ENCODE data around the gene ERICH2.

ERICH2 gene

GRCh38 chr2:170830166-170830565 lies 60.0 kb downstream of the ERICH2 start:
- no peaks in the 10 kb centered on the region for H3K4me1 ChIP-seq (ENCODE audit: control insufficient read depth, insufficient read depth, low read length)
- no peaks in the 10 kb centered on the region for H3K9me3 ChIP-seq (ENCODE audit: control insufficient read depth, insufficient read depth, low read length)
- H3K4me3 ChIP-seq (ENCODE audit: low read depth, low read length): no peak overlapping the region
- H3K9ac ChIP-seq (ENCODE audit: low read depth, low read length): no peak overlapping the region
- H3K27me3 ChIP-seq (ENCODE audit: control insufficient read depth, insufficient read depth, low read length): peaks cover 41% of the 10 kb centered on the region
- no peaks in the 10 kb centered on the region for H3K36me3 ChIP-seq (ENCODE audit: control insufficient read depth, insufficient read depth, low read length)

- H3K27me3 ChIP-seq (ENCODE audit: control insufficient read depth, insufficient read depth, low read length): peaks cover 32% of the 10 kb centered on the region
- no peaks in the 10 kb centered on the region for H3K9me3 ChIP-seq (ENCODE audit: control insufficient read depth, insufficient read depth, low read length)
- no peak overlapping the region for H3K9ac ChIP-seq (ENCODE audit: low read depth, low read length)
These were observed 60.9 kb downstream of the ERICH2 start for GRCh38 chr2:170831115-170831514.

GRCh38 chr2:170836027-170836426 lies 65.8 kb downstream of the ERICH2 start:
- Histone ChIP-seq H3K27me3 (ENCODE audit: control insufficient read depth, insufficient read depth, low read length) (no peaks in the 10 kb centered on the region), H3K36me3 (ENCODE audit: control insufficient read depth, insufficient read depth, low read length) (no peaks in the 10 kb centered on the region), H3K4me3 (ENCODE audit: low read depth, low read length) (no peak overlapping the region), H3K9me3 (ENCODE audit: control insufficient read depth, insufficient read depth, low read length) (no peaks in the 10 kb centered on the region), H3K9ac (ENCODE audit: low read depth, low read length) (no peak overlapping the region), H3K4me1 (ENCODE audit: control insufficient read depth, insufficient read depth, low read length) (no peaks in the 10 kb centered on the region)

More at GRCh38 chr2:170831115-170831514, 60.9 kb downstream of the ERICH2 start:
- Histone ChIP-seq H3K4me3 (ENCODE audit: low read depth, low read length) (no peak overlapping the region), H3K36me3 (ENCODE audit: control insufficient read depth, insufficient read depth, low read length) (no peaks in the 10 kb centered on the region), H3K4me1 (ENCODE audit: control insufficient read depth, insufficient read depth, low read length) (no peaks in the 10 kb centered on the region)

- Histone ChIP-seq H3K27me3 (ENCODE audit: control insufficient read depth, insufficient read depth, low read length) (no peaks in the 10 kb centered on the region), H3K4me3 (ENCODE audit: low read depth, low read length) (no peak overlapping the region)
These were observed 70.6 kb downstream of the ERICH2 start for GRCh38 chr2:170840717-170841210.

GRCh38 chr2:170842785-170843184 lies 72.6 kb downstream of the ERICH2 start:
- H3K4me3 ChIP-seq (ENCODE audit: low read depth, low read length): no peak overlapping the region
- H3K27me3 ChIP-seq (ENCODE audit: control insufficient read depth, insufficient read depth, low read length): no peaks in the 10 kb centered on the region
- no peaks in the 10 kb centered on the region for H3K9me3 ChIP-seq (ENCODE audit: control insufficient read depth, insufficient read depth, low read length)
- no peaks in the 10 kb centered on the region for H3K36me3 ChIP-seq (ENCODE audit: control insufficient read depth, insufficient read depth, low read length)
- no peak overlapping the region for H3K9ac ChIP-seq (ENCODE audit: low read depth, low read length)
- no peaks in the 10 kb centered on the region for H3K4me1 ChIP-seq (ENCODE audit: control insufficient read depth, insufficient read depth, low read length)

More at GRCh38 chr2:170840717-170841210, 70.6 kb downstream of the ERICH2 start:
- H3K4me1 ChIP-seq (ENCODE audit: control insufficient read depth, insufficient read depth, low read length): no peaks in the 10 kb centered on the region
- H3K9ac ChIP-seq (ENCODE audit: low read depth, low read length): no peak overlapping the region
- no peaks in the 10 kb centered on the region for H3K36me3 ChIP-seq (ENCODE audit: control insufficient read depth, insufficient read depth, low read length)
- H3K9me3 ChIP-seq (ENCODE audit: control insufficient read depth, insufficient read depth, low read length): no peaks in the 10 kb centered on the region

GRCh38 chr2:170843656-170844055 lies 73.5 kb downstream of the ERICH2 start:
- Histone ChIP-seq H3K9ac (ENCODE audit: low read depth, low read length) (no peak overlapping the region), H3K4me3 (ENCODE audit: low read depth, low read length) (no peak overlapping the region), H3K9me3 (ENCODE audit: control insufficient read depth, insufficient read depth, low read length) (no peaks in the 10 kb centered on the region), H3K36me3 (ENCODE audit: control insufficient read depth, insufficient read depth, low read length) (no peaks in the 10 kb centered on the region), H3K27me3 (ENCODE audit: control insufficient read depth, insufficient read depth, low read length) (no peaks in the 10 kb centered on the region), H3K4me1 (ENCODE audit: control insufficient read depth, insufficient read depth, low read length) (no peaks in the 10 kb centered on the region)

- Histone ChIP-seq H3K27me3 (ENCODE audit: control insufficient read depth, insufficient read depth, low read length) (no peaks in the 10 kb centered on the region), H3K36me3 (ENCODE audit: control insufficient read depth, insufficient read depth, low read length) (no peaks in the 10 kb centered on the region), H3K4me3 (ENCODE audit: low read depth, low read length) (no peak overlapping the region), H3K9me3 (ENCODE audit: control insufficient read depth, insufficient read depth, low read length) (no peaks in the 10 kb centered on the region), H3K9ac (ENCODE audit: low read depth, low read length) (no peak overlapping the region), H3K4me1 (ENCODE audit: control insufficient read depth, insufficient read depth, low read length) (no peaks in the 10 kb centered on the region)
These were observed 75.2 kb downstream of the ERICH2 start for GRCh38 chr2:170845343-170845742.

GRCh38 chr2:170846314-170846713 lies 76.1 kb downstream of the ERICH2 start:
- Histone ChIP-seq H3K27me3 (ENCODE audit: control insufficient read depth, insufficient read depth, low read length) (no peaks in the 10 kb centered on the region), H3K36me3 (ENCODE audit: control insufficient read depth, insufficient read depth, low read length) (no peaks in the 10 kb centered on the region), H3K4me3 (ENCODE audit: low read depth, low read length) (no peak overlapping the region), H3K9ac (ENCODE audit: low read depth, low read length) (no peak overlapping the region), H3K9me3 (ENCODE audit: control insufficient read depth, insufficient read depth, low read length) (no peaks in the 10 kb centered on the region), H3K4me1 (ENCODE audit: control insufficient read depth, insufficient read depth, low read length) (no peaks in the 10 kb centered on the region)

- no peaks in the 10 kb centered on the region for H3K36me3 ChIP-seq (ENCODE audit: control insufficient read depth, insufficient read depth, low read length)
- no peak overlapping the region for H3K9ac ChIP-seq (ENCODE audit: low read depth, low read length)
- H3K4me3 ChIP-seq (ENCODE audit: low read depth, low read length): no peak overlapping the region
- H3K4me1 ChIP-seq (ENCODE audit: control insufficient read depth, insufficient read depth, low read length): no peaks in the 10 kb centered on the region
- H3K9me3 ChIP-seq (ENCODE audit: control insufficient read depth, insufficient read depth, low read length): no peaks in the 10 kb centered on the region
- H3K27me3 ChIP-seq (ENCODE audit: control insufficient read depth, insufficient read depth, low read length): no peaks in the 10 kb centered on the region
These were observed 77.5 kb downstream of the ERICH2 start for GRCh38 chr2:170847716-170848115.
